Gastrocnemius medialis (tissue), 4 donors: ENCODE data around the gene PAH. TPM values are rescaled to one million over a fixed set of nuclear protein-coding genes. Genes with fewer than 3 reads are reported as not detected.
A peak's percentile ranks its signal among the peaks of the same experiment; 100 is the strongest.

Experiments used
- ATAC-seq, 2 donors: fragments of 150-250 bp; one replicate each; pipeline ENCODE4 v1.9.1; 2016
- DNase-seq, 2 donors: peaks; one replicate each; pipeline ENCODE4 v3.0.0-alpha.2; 2019
- H3K27ac ChIP-seq, 4 donors: fragments of 200-600 bp; sonication (generic); 1 replicate in 1 of 4; 2 replicates in 3 of 4; pipeline ENCODE4 v1.5.1; 2016 to 2018; ENCODE audit warnings: mild to moderate bottlenecking in 2 of 4, moderate library complexity in 1 of 4
- H3K27me3 ChIP-seq, 3 donors: fragments of 200-600 bp; sonication (generic) in 2 of 3; 1 replicate in 1 of 3; 2 replicates in 2 of 3; pipeline versions ENCODE4 v1.5.1 to v1.6.0; 2016 to 2019; ENCODE audit warnings: mild to moderate bottlenecking in 1 of 3, moderate library complexity in 1 of 3
- H3K36me3 ChIP-seq, 2 donors: fragments of 200-600 bp; sonication (generic) in 1 of 2; one replicate each; pipeline ENCODE4 v1.5.1; 2017 to 2018
- H3K4me1 ChIP-seq, 2 donors: fragments of 200-600 bp; sonication (generic) in 1 of 2; one replicate each; pipeline ENCODE4 v1.5.1; 2016 to 2017; ENCODE audit warnings: mild to moderate bottlenecking in 2 of 2
- H3K4me3 ChIP-seq, 4 donors: fragments of 200-600 bp; sonication (generic) in 3 of 4; 1 replicate in 1 of 4; 2 replicates in 3 of 4; pipeline ENCODE4 v1.5.1; 2016 to 2019; ENCODE audit warnings: mild to moderate bottlenecking in 2 of 4
- H3K9me3 ChIP-seq, 3 donors: fragments of 200-600 bp; sonication (generic) in 2 of 3; 1 replicate in 1 of 3; 2 replicates in 2 of 3; pipeline ENCODE4 v1.5.1; 2016 to 2019
- POLR2A ChIP-seq, 2 donors: fragments of 450-650 bp; IDR thresholded peaks; one replicate each; pipeline ENCODE4 v1.6.1; 2017; ENCODE audit warnings: antibody characterized with exemption in 2 of 2, mild to moderate bottlenecking in 2 of 2, moderate library complexity in 2 of 2
- in situ Hi-C, 4 donors: fragments of 200-750 bp; cut with MboI; loops; one replicate each; pipeline versions ENCODE4 v1.15.0 to v1.8.0; 2017; ENCODE audit warnings: low sequenced_read_pairs in 4 of 4
- intact Hi-C: fragments of 100-400 bp; cut with DNase I; formaldehyde crosslinking; loops from one replicate; pipeline ENCODE4 v1.15.1; 2023; ENCODE audit warnings: low total_unique reads
- total RNA-seq, 4 donors: library from RNA; depleted of rRNA; stranded (reverse); fragments of >200 nt; gene quantifications; one replicate each; pipeline versions ENCODE4 v1.1.0 to v1.2.3, GENCODE V29; 2016
- TF ChIP-seq, protein P1 (sequence below), 5 experiments: fragments of 450-650 bp in 3 of 5; fragments of 200-600 bp in 2 of 5; sonication (generic) in 2 of 5; IDR thresholded peaks in 4 of 5; conservative IDR thresholded peaks in 1 of 5; 1 replicate in 4 of 5; 2 replicates in 1 of 5; pipeline ENCODE4 v1.5.1; 2016 to 2019; ENCODE audit warnings: antibody characterized with exemption in 5 of 5, mild to moderate bottlenecking in 3 of 5, moderate library complexity in 3 of 5

PAH gene
- total RNA-seq, 4 donors from 2014 or later, result 1.2 to 3.6 TPM; not detected in 2

DNA sequence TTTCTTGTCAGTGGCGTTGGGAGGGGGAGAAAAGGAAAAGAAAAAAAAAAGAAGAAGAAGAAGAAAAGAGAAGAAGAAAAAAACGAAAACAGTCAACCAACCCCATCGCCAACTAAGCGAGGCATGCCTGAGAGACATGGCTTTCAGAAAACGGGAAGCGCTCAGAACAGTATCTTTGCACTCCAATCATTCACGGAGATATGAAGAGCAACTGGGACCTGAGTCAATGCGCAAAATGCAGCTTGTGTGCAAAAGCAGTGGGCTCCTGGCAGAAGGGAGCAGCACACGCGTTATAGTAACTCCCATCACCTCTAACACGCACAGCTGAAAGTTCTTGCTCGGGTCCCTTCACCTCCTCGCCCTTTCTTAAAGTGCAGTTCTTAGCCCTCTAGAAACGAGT, 42.3 kb upstream of the PAH start:
- no peak for TF ChIP-seq POLR2A (IDR thresholded peaks at IDR 0.05)
- TF ChIP-seq, protein P1, sequence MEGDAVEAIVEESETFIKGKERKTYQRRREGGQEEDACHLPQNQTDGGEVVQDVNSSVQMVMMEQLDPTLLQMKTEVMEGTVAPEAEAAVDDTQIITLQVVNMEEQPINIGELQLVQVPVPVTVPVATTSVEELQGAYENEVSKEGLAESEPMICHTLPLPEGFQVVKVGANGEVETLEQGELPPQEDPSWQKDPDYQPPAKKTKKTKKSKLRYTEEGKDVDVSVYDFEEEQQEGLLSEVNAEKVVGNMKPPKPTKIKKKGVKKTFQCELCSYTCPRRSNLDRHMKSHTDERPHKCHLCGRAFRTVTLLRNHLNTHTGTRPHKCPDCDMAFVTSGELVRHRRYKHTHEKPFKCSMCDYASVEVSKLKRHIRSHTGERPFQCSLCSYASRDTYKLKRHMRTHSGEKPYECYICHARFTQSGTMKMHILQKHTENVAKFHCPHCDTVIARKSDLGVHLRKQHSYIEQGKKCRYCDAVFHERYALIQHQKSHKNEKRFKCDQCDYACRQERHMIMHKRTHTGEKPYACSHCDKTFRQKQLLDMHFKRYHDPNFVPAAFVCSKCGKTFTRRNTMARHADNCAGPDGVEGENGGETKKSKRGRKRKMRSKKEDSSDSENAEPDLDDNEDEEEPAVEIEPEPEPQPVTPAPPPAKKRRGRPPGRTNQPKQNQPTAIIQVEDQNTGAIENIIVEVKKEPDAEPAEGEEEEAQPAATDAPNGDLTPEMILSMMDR (IDR thresholded peaks at IDR 0.05 in 4 of 5, conservative IDR thresholded peaks at IDR 0.05 in 1 of 5), result no peak
- H3K9me3 ChIP-seq, result no peaks in the 10 kb centered on the region
- peaks cover 0 to 12% of the 10 kb centered on the region in 2 donors for H3K4me1 ChIP-seq
- no peak overlapping the region for H3K27ac ChIP-seq
- no peaks in the 10 kb centered on the region for H3K36me3 ChIP-seq
- intact Hi-C loops (no loop called here), in situ Hi-C loops (no loop called here)
- DNase-seq (no peak), ATAC-seq (no peak)
- peak overlapping the region in 1 of 4 donors; percentile 46 for H3K4me3 ChIP-seq
- H3K27me3 ChIP-seq, result peaks cover 87 to 94% (median 89%) of the 10 kb centered on the region in 3 donors

DNA sequence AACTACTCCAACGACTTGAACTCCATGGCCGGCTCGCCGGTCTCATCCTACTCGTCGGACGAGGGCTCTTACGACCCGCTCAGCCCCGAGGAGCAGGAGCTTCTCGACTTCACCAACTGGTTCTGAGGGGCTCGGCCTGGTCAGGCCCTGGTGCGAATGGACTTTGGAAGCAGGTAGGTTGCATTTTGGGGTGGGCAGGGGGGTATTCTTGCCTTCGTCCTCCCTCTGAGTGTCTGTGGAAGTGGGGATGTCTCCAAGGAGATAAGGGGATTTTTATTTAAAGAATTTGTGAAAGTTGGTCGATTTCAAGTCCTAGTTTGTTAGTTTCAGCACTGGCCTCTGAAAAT, 41.8 kb upstream of the PAH start:
- H3K9me3 ChIP-seq, result no peaks in the 10 kb centered on the region
- ATAC-seq, result no peak
- no peaks in the 10 kb centered on the region for H3K36me3 ChIP-seq
- peaks cover 83 to 89% (median 84%) of the 10 kb centered on the region in 3 donors for H3K27me3 ChIP-seq
- in situ Hi-C loops, result no loop called here
- no peak for DNase-seq
- no peak overlapping the region for H3K27ac ChIP-seq
- peak overlapping the region in 3 of 4 donors; percentile 33 to 46 (median 44) for H3K4me3 ChIP-seq
- intact Hi-C loops, result no loop called here
- TF ChIP-seq POLR2A (IDR thresholded peaks at IDR 0.05), result no peak
- TF ChIP-seq, protein P1 (IDR thresholded peaks at IDR 0.05 in 4 of 5, conservative IDR thresholded peaks at IDR 0.05 in 1 of 5), result no peak
- peaks cover 0 to 12% of the 10 kb centered on the region in 2 donors for H3K4me1 ChIP-seq

DNA sequence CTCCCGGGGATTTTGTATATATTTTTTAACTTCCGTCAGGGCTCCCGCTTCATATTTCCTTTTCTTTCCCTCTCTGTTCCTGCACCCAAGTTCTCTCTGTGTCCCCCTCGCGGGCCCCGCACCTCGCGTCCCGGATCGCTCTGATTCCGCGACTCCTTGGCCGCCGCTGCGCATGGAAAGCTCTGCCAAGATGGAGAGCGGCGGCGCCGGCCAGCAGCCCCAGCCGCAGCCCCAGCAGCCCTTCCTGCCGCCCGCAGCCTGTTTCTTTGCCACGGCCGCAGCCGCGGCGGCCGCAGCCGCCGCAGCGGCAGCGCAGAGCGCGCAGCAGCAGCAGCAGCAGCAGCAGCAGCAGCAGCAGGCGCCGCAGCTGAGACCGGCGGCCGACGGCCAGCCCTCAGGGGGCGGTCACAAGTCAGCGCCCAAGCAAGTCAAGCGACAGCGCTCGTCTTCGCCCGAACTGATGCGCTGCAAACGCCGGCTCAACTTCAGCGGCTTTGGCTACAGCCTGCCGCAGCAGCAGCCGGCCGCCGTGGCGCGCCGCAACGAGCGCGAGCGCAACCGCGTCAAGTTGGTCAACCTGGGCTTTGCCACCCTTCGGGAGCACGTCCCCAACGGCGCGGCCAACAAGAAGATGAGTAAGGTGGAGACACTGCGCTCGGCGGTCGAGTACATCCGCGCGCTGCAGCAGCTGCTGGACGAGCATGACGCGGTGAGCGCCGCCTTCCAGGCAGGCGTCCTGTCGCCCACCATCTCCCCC, 41.2 kb upstream of the PAH start:
- peaks cover 80 to 83% (median 82%) of the 10 kb centered on the region in 3 donors for H3K27me3 ChIP-seq
- H3K9me3 ChIP-seq, result no peaks in the 10 kb centered on the region
- H3K27ac ChIP-seq, result no peak overlapping the region
- peaks cover 0 to 12% of the 10 kb centered on the region in 2 donors for H3K4me1 ChIP-seq
- no peak for TF ChIP-seq POLR2A (IDR thresholded peaks at IDR 0.05)
- TF ChIP-seq, protein P1 (IDR thresholded peaks at IDR 0.05 in 4 of 5, conservative IDR thresholded peaks at IDR 0.05 in 1 of 5), result no peak
- intact Hi-C loops, result no loop called here
- peak overlapping the region; percentile 25 to 46 (median 38) for H3K4me3 ChIP-seq
- no peaks in the 10 kb centered on the region for H3K36me3 ChIP-seq
- in situ Hi-C loops, result no loop called here
- DNase-seq, result no peak
- no peak for ATAC-seq

DNA sequence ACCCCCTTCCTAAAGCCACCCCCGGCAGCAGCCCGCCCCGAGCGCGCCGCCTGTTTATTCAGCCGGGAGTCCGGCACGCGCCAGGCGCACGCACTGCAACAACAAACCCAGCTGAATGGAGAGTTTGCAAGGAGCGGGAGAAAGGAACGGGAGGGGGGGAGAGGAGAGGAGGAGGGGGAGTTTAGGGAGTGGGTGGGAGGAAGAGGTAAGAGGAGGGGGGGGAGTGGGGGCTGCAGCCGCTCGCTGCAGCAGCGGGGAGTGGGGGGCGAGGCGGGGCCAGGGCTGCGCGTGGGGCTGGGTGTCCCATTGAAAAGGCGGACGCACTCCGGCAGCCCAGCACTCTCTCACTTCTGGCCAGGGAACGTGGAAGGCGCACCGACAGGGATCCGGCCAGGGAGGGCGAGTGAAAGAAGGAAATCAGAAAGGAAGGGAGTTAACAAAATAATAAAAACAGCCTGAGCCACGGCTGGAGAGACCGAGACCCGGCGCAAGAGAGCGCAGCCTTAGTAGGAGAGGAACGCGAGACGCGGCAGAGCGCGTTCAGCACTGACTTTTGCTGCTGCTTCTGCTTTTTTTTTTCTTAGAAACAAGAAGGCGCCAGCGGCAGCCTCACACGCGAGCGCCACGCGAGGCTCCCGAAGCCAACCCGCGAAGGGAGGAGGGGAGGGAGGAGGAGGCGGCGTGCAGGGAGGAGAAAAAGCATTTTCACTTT, 40.5 kb upstream of the PAH start, which contains the start of gene ASCL1:
Gene ASCL1, plus strand, starts transcription at position 336 of the 712 bp plus-strand sequence. CDS start 571 bp downstream, outside the sequence.
- Histone ChIP-seq H3K4me3 (peak within 1 kb of the TSS; percentile 25 to 46 (median 38)), H3K36me3 (no peaks in the 10 kb centered on the region), H3K27ac (no peak within 1 kb of the TSS), H3K4me1 (peaks cover 0 to 12% of the 10 kb centered on the region in 2 donors), H3K9me3 (no peaks in the 10 kb centered on the region), H3K27me3 (peaks cover 75 to 79% (median 76%) of the 10 kb centered on the region in 3 donors)
- ATAC-seq (no peak), DNase-seq (no peak)
- intact Hi-C loops (no loop called here), in situ Hi-C loops (no loop called here)
- TF ChIP-seq, protein P1 (IDR thresholded peaks at IDR 0.05 in 4 of 5, conservative IDR thresholded peaks at IDR 0.05 in 1 of 5), result no peak
- no peak for TF ChIP-seq POLR2A (IDR thresholded peaks at IDR 0.05)
